Stomach (tissue), 9 donors: ENCODE data around the gene GCK. TPM values are rescaled to one million over a fixed set of nuclear protein-coding genes. Genes with fewer than 3 reads are reported as not detected.

Experiments
- DNase-seq, 2 donors: peaks; one replicate each; pipeline versions ENCODE4 v3.0.0 to v3.0.0-alpha.2; 2013 to 2019
- H3K27ac ChIP-seq, 5 donors: fragments of 200-600 bp in 4 of 5; sonication (generic) in 4 of 5; one replicate each; pipeline ENCODE4 v1.5.1; 2013 to 2019; ENCODE audit warnings: mild to moderate bottlenecking in 1 of 5, moderate library complexity in 1 of 5
- H3K27me3 ChIP-seq, 3 donors: fragments of 200-600 bp; sonication (generic); one replicate each; pipeline ENCODE4 v1.5.1; 2017 to 2019; ENCODE audit warnings: mixed run types in 1 of 3
- H3K36me3 ChIP-seq, 4 donors: fragments of 200-600 bp; sonication (generic); 1 replicate in 3 of 4; 2 replicates in 1 of 4; pipeline ENCODE4 v1.5.1; 2016 to 2019
- H3K4me1 ChIP-seq, 4 donors: fragments of 200-600 bp; sonication (generic); one replicate each; pipeline ENCODE4 v1.5.1; 2016 to 2019
- H3K4me3 ChIP-seq, 4 donors: fragments of 200-600 bp; sonication (generic) in 3 of 4; one replicate each; pipeline ENCODE4 v1.5.1; 2016 to 2019; ENCODE audit warnings: mild to moderate bottlenecking in 1 of 4
- H3K9me3 ChIP-seq, 4 donors: fragments of 200-600 bp; sonication (generic); one replicate each; pipeline ENCODE4 v1.5.1; 2016 to 2019
- CTCF ChIP-seq, 7 experiments: fragments of 450-650 bp in 4 of 7; fragments of 200-600 bp in 3 of 7; sonication (generic) in 3 of 7; IDR thresholded peaks; one replicate each; pipeline ENCODE4 v1.5.1; 2016 to 2019; ENCODE audit warnings: antibody characterized with exemption in 7 of 7, control low read depth in 2 of 7, mild to moderate bottlenecking in 1 of 7
- EP300 ChIP-seq: sonication (generic); formaldehyde crosslinking; IDR thresholded peaks from one replicate; pipeline ENCODE4 v1.6.1; 2017; ENCODE audit warnings: antibody characterized with exemption
- POLR2A ChIP-seq, 4 donors: fragments of 450-650 bp; IDR thresholded peaks; one replicate each; pipeline ENCODE4 v1.6.1; 2016; ENCODE audit warnings: antibody characterized with exemption in 4 of 4, control low read depth in 2 of 4, mild to moderate bottlenecking in 1 of 4, moderate library complexity in 1 of 4
- POLR2AphosphoS5 ChIP-seq, 3 donors: sonication (generic); formaldehyde crosslinking; IDR thresholded peaks; one replicate each; pipeline ENCODE4 v1.6.1; 2016; ENCODE audit warnings: antibody characterized with exemption in 3 of 3
- WGBS, 5 donors: extraction: QIAGEN DNeasy Blood & Tissue Kit in 3 of 5; methylation state at CpG; one replicate each; pipeline versions ENCODE4 v1.1.5 to v1.1.7; 2013 to 2018; 5-methylcytosine and 5-hydroxymethylcytosine counted together
- intact Hi-C: fragments of 100-400 bp; cut with DNase I; formaldehyde crosslinking; loops from one replicate; pipeline ENCODE4 v1.15.1; 2023; ENCODE audit warnings: low total_unique reads
- polyA plus RNA-seq, 3 donors: library from polyadenylated mRNA; stranded (reverse); fragments of 200-250 nt; gene quantifications; one replicate each; pipeline ENCODE4 v1.2.3, GENCODE V29; 2013
- total RNA-seq, 5 donors: library from RNA; depleted of rRNA; stranded (reverse); fragments of >200 nt; gene quantifications; one replicate each; pipeline versions ENCODE4 v1.1.0 to v1.2.3, GENCODE V29; 2014 to 2016
- donor health status: healthy with polysubstance abuse.
- donor health status: Bipolar disorder and iron deficiency.
- donor health status: healthy.

GCK gene
- total and polyA plus RNA-seq, 8 donors = 0.55 to 1.9 (median 1.1) TPM; not detected in 4

GRCh38 chr7:44099669-44100068, 89.6 kb downstream of the GCK start:
- intact Hi-C loops = no loop called here

DNA sequence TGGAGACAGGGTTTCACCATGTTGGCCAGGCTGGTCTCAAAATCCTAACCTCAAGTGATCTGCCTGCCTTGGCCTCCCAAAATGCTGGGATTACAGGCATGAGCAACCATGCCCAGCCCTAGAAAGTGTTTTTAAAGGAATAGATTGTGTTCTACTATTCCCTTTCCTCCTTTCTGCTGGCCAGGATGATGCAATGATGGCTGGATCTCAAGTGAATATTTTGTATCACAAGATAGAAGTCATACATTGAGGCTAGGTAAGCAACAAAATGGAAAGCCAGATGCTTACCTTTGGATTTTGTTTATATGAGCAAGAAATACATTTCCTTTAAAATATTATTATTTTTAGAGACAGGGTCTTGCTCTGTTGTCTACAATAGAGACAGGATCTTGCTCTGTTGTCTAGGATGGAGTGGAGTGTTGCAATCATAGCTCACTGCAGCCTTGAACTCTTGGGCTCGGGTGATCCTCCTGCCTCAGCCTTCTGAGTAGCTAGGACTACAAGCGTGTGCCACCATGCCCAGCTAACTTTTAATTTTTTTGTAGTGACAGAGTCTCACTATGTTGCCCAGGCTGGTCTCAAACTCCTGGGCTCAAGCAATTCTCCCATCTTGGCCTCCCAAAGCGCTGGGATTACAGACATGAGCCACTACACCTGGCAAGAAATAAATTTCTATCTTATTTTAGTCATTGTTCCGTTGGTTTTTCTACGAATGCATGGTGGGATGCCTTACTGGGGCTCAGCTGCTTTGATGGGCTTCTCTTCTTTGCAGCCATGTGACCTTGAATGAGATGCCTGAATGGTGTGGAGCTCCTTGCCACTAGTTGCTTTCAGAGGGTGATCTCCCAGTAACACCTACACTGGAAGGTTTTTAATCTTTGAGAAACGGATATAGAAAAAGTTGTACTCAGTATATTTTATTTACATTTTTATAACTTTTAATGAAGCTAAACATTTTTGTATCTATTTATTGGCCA, 90.9 kb downstream of the GCK start:
- no peak overlapping the region for H3K27ac ChIP-seq

More at GRCh38 chr7:44099669-44100068, 89.6 kb downstream of the GCK start:
- H3K9me3 ChIP-seq = no peaks in the 10 kb centered on the region
- H3K27ac ChIP-seq = peak overlapping the region in 1 of 5 donors; percentile 93
- H3K4me3 ChIP-seq = no peak overlapping the region
- peaks cover 0 to 20% (median 18%) of the 10 kb centered on the region in 3 donors for H3K27me3 ChIP-seq
- TF ChIP-seq POLR2A (IDR thresholded peaks at IDR 0.05) (no peak), POLR2AphosphoS5 (IDR thresholded peaks at IDR 0.05) (no peak), EP300 (no peak), CTCF (IDR thresholded peaks at IDR 0.05) (no peak)
- no peaks in the 10 kb centered on the region for H3K36me3 ChIP-seq
- H3K4me1 ChIP-seq = peaks cover 0 to 28% (median 11%) of the 10 kb centered on the region in 4 donors
- 60 to 72% (median 69%) methylated on average over 4 of the region's 4 CpGs for WGBS, 5 donors
- no peak for DNase-seq

DNA sequence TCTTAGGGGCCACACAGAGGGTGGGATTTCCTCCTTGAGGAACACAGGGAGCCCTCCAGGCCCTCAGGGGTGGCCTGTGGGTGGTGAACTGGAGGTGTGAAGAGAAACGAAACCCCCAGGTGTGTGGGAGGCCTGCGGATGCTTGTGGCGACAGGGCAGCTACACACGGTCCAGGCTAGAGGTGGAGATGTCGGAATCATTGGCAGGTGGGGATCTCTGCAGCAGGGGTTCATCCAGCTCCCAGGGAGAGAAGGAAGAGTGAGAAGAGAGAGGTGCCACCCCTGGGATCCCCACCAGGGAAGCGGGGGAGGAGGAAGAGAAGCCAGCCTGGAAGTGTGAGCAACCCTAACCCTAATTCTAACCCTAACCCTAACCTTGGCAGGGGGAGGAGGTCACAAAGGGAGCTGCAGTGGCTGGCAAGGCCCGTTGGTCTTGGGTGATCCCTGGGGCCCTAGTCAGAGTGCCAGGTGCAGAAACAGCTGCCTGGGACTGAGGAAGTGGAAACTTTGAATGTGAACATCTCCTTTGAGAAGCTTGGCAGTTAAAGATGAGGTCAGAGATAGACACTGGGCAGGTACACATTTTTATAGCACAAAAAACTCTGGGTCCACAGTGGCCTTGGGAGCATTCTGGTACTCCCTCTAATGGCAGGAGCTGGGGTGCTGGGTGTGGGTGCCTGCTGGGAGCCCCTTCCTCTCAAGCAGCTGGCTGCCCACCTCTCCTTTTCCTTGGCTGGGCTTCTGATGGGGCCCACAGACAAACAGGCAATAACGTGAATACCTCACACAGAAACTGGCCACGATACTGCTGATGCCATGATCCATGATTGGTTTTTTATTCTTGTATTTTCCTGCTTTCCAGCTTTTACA, 91.9 kb downstream of the GCK start:
- H3K36me3 ChIP-seq = no peaks in the 10 kb centered on the region
- intact Hi-C loops = no loop called here
- no peak for DNase-seq
- H3K9me3 ChIP-seq = no peaks in the 10 kb centered on the region
- H3K27me3 ChIP-seq = no peaks in the 10 kb centered on the region
- 75 to 85% (median 78%) methylated on average over 9 of the region's 9 CpGs for WGBS, 5 donors
- no peak overlapping the region for H3K27ac ChIP-seq
- no peak overlapping the region for H3K4me3 ChIP-seq
- TF ChIP-seq POLR2A (IDR thresholded peaks at IDR 0.05) = no peak
- TF ChIP-seq POLR2AphosphoS5 (IDR thresholded peaks at IDR 0.05) = no peak
- TF ChIP-seq CTCF (IDR thresholded peaks at IDR 0.05) = no peak
- no peak for TF ChIP-seq EP300
- peaks cover 0 to 10% (median 4%) of the 10 kb centered on the region in 4 donors for H3K4me1 ChIP-seq

More for the DNA sequence above, 90.9 kb downstream of the GCK start:
- no peak for TF ChIP-seq CTCF (IDR thresholded peaks at IDR 0.05)
- TF ChIP-seq EP300 = no peak
- no peak for TF ChIP-seq POLR2AphosphoS5 (IDR thresholded peaks at IDR 0.05)
- no peak for TF ChIP-seq POLR2A (IDR thresholded peaks at IDR 0.05)
- H3K9me3 ChIP-seq = no peaks in the 10 kb centered on the region
- H3K4me1 ChIP-seq = peaks cover 0 to 19% (median 5%) of the 10 kb centered on the region in 4 donors
- no peak for DNase-seq
- H3K4me3 ChIP-seq = no peak overlapping the region
- peaks cover 0 to 8% (median 7%) of the 10 kb centered on the region in 3 donors for H3K27me3 ChIP-seq
- intact Hi-C loops = no loop called here
- 85 to 91% (median 86%) methylated on average over 6 of the region's 6 CpGs for WGBS, 5 donors
- H3K36me3 ChIP-seq = no peaks in the 10 kb centered on the region

DNA sequence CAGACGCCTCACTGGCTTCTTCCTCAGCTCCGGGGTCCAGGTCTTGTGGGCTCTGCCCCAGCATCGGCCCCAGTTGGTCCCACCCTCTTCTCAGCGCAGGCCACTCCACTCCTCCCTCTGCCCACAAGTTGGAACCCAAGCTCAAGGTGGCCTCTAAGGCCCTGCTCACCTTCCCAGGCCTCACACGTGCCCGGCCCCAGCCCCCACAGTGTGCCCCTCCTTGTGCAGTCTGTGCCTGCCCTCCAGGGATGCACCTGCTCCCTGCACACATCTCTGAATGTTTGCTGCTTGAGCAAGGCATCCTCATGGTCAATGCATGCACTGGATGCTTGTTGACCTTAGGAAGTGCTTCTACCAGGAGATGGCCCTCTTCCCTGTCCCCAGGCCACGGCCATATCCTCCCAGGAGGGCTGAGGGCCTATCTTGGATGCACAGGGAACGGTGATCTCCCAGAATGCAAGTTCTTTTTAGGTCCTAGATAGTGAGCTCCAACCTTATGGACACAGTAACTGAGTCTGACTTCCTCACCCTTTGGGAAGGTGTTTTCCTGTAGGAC, 92.8 kb downstream of the GCK start:
- no peaks in the 10 kb centered on the region for H3K36me3 ChIP-seq
- no peak overlapping the region for H3K27ac ChIP-seq
- peaks cover 0 to 10% (median 4%) of the 10 kb centered on the region in 4 donors for H3K4me1 ChIP-seq
- no peaks in the 10 kb centered on the region for H3K27me3 ChIP-seq
- H3K9me3 ChIP-seq = no peaks in the 10 kb centered on the region
- DNase-seq = no peak
- TF ChIP-seq CTCF (IDR thresholded peaks at IDR 0.05) = no peak
- no peak overlapping the region for H3K4me3 ChIP-seq
- WGBS, 5 donors = 73 to 90% (median 77%) methylated on average over 8 of the region's 8 CpGs
- intact Hi-C loops = no loop called here
